GM12878 (cell line): ENCODE measurements around the gene ARFIP1. TPM values are rescaled to one million over a fixed set of nuclear protein-coding genes. Genes with fewer than 3 reads are reported as not detected.

Source experiments
- BHLHE40 ChIP-seq, 2 experiments: fragments of 450-650 bp in 1 of 2; IDR thresholded peaks; 2 replicates each; pipeline ENCODE4 v1.6.1; 2011 to 2017; ENCODE audit warnings: low read depth in 2 of 2, borderline replicate concordance in 1 of 2, improper control_type of control experiment in 1 of 2, low read length in 1 of 2, mild to moderate bottlenecking in 1 of 2
- BRCA1 ChIP-seq: IDR thresholded peaks from 2 replicates; pipeline ENCODE4 v1.6.1; 2011; ENCODE audit warnings: low read depth, low read length, improper control_type of control experiment
- CBFB ChIP-seq: IDR thresholded peaks from 2 replicates; pipeline ENCODE4 v1.6.1; 2016; ENCODE audit warnings: antibody characterized with exemption, low read depth
- CEBPB ChIP-seq, 2 experiments: fragments of 150-350 bp in 1 of 2; IDR thresholded peaks; 2 replicates each; pipeline ENCODE4 v1.6.1; 2012 to 2014; ENCODE audit warnings: low read depth in 2 of 2, low read length in 2 of 2, borderline replicate concordance in 1 of 2, inconsistent platforms in 1 of 2
- CHD4 ChIP-seq: fragments of 200-600 bp; sonication (generic); IDR thresholded peaks from 2 replicates; pipeline ENCODE4 v1.6.1; 2016; ENCODE audit warnings: mild to moderate bottlenecking
- CTCF ChIP-seq, 3 experiments: IDR thresholded peaks in 2 of 3; conservative IDR thresholded peaks in 1 of 3; 2 replicates each; pipeline ENCODE4 v1.5.1; 2011; ENCODE audit warnings: low read depth in 3 of 3, low read length in 3 of 3, mild to moderate bottlenecking in 3 of 3, control low read depth in 2 of 3, moderate library complexity in 2 of 3, inconsistent platforms in 1 of 3, mixed read lengths in 1 of 3; ENCODE audit not compliant: control insufficient read depth in 2 of 3, insufficient read depth in 1 of 3; ENCODE audit errors: extremely low read depth in 1 of 3
- EP300 ChIP-seq, 2 experiments: fragments of 150-350 bp in 1 of 2; IDR thresholded peaks; 2 replicates each; pipeline ENCODE4 v1.6.1; 2011 to 2012; ENCODE audit warnings: low read depth in 2 of 2, low read length in 2 of 2, borderline replicate concordance in 1 of 2, improper control_type of control experiment in 1 of 2, inconsistent platforms in 1 of 2; ENCODE audit not compliant: control insufficient read depth in 1 of 2
- HDAC6 ChIP-seq: fragments of 200-600 bp; sonication (generic); IDR thresholded peaks from one replicate; pipeline ENCODE4 v1.8.0; 2017; ENCODE audit warnings: antibody characterized with exemption; ENCODE audit not compliant: unreplicated experiment
- NFYA ChIP-seq: IDR thresholded peaks from 2 replicates; pipeline ENCODE4 v1.6.1; 2011; ENCODE audit warnings: low read depth, mild to moderate bottlenecking, low read length, improper control_type of control experiment, borderline replicate concordance
- POLR2AphosphoS2 ChIP-seq: IDR thresholded peaks from 2 replicates; pipeline ENCODE4 v1.6.1; 2011; ENCODE audit warnings: low read depth, mild to moderate bottlenecking, low read length, improper control_type of control experiment, moderate library complexity
- POLR2AphosphoS5 ChIP-seq: IDR thresholded peaks from 2 replicates; pipeline ENCODE4 v1.6.1; 2011; ENCODE audit warnings: mild to moderate bottlenecking, low read length, inconsistent platforms
- RAD51 ChIP-seq: fragments of 450-650 bp; IDR thresholded peaks from 2 replicates; pipeline ENCODE4 v1.6.1; 2016; ENCODE audit warnings: moderate library complexity, mild to moderate bottlenecking, inconsistent platforms
- TCF12 ChIP-seq: IDR thresholded peaks from 2 replicates; pipeline ENCODE4 v1.6.1; 2011; ENCODE audit warnings: low read depth, mild to moderate bottlenecking, low read length
- ZBTB40 ChIP-seq: fragments of 450-650 bp; IDR thresholded peaks from 2 replicates; pipeline ENCODE4 v1.6.1; 2016; ENCODE audit warnings: mild to moderate bottlenecking, moderate library complexity, borderline replicate concordance
- ZNF207 ChIP-seq: fragments of 450-650 bp; IDR thresholded peaks from 2 replicates; pipeline ENCODE4 v1.6.1; 2014; ENCODE audit warnings: antibody characterized with exemption, mild to moderate bottlenecking, borderline replicate concordance
- ZNF384 ChIP-seq: IDR thresholded peaks from 2 replicates; pipeline ENCODE4 v1.6.1; 2012; ENCODE audit warnings: low read depth, mild to moderate bottlenecking, low read length, improper control_type of control experiment, borderline replicate concordance
- ZNF622 ChIP-seq: fragments of 450-650 bp; IDR thresholded peaks from 2 replicates; pipeline ENCODE4 v1.6.1; 2017; ENCODE audit warnings: mild to moderate bottlenecking, inconsistent platforms
- polyA plus RNA-seq, 11 experiments: library from polyadenylated mRNA; depleted of rRNA in 4 of 11; unstranded in 6 of 11; stranded (reverse) in 5 of 11; fragments of >200 nt; fragmentation: Nextera tagmentation in 4 of 11; fragmentation: Illumina TruSeq in 1 of 11; extraction: Ambion mirVana in 4 of 11; extraction: Trizol in 1 of 11; gene quantifications; 1 replicate in 1 of 11; 2 replicates in 10 of 11; pipeline versions ENCODE4 v1.2.1 to v1.2.3, GENCODE V29; 2011 to 2016; ENCODE audit warnings: inconsistent platforms in 2 of 11, missing spikeins in 2 of 11, low read depth in 1 of 11
- total RNA-seq, 4 experiments: library from RNA; depleted of rRNA in 3 of 4; stranded (reverse); fragments of >200 nt in 3 of 4; fragmentation: Illumina TruSeq in 1 of 4; extraction: Trizol in 1 of 4; gene quantifications; 2 replicates each; pipeline versions ENCODE4 v1.2.1 to v1.2.3, GENCODE V29; 2013 to 2021
- TF ChIP-seq, protein P1 (sequence below): fragments of 450-650 bp; IDR thresholded peaks from 2 replicates; pipeline ENCODE4 v1.6.1; 2018; ENCODE audit warnings: mild to moderate bottlenecking, low read depth, moderate library complexity; ENCODE audit not compliant: partially characterized antibody
- TF ChIP-seq, protein P2 (sequence below): fragments of 450-650 bp; IDR thresholded peaks from 2 replicates; pipeline ENCODE4 v1.6.1; 2016; ENCODE audit warnings: mild to moderate bottlenecking

ARFIP1 gene
- total and polyA plus RNA-seq, 10 of the 15 experiments (the other 5 are each of a cell fraction or from before 2014, with no cell fraction given) = 9.5 to 21.7 (median 15.4) TPM

DNA sequence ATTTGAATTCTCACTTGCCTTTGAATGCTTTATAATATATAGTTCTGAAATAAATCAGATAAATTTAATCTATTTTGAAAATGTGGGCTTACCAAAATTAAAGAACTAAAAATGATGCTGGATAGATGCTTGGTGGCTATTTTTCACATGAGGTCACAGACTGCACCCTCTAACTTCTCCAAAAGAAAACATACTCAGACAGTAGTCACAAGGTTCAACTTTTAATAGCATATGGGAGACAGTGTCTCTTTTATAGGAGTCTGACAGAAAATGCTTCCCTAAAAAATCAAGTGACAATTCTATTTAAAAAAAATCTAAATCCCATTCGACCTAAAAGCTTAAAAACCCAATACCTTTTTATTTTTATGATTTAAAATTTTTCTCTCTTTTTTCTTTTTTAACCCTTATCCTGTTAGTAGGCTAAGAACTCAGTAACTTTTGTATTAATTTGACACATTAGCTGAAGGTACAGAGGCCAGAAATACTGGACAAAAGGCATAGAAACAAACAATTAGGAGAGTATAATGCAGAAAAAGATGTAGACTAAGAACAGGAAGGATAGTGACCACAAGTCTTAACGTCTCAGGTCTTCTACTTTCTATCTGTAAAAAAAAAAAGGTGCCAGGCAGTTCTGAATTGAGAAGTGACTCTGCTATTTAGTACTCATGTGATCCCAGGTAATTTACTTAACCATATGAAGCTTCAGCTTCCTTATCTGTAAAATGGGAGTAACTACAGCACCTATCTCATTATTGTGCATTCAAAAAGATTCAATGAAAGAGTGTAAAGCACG lies 7.8 kb upstream of the ARFIP1 start (continued):
- TF ChIP-seq, protein P1, sequence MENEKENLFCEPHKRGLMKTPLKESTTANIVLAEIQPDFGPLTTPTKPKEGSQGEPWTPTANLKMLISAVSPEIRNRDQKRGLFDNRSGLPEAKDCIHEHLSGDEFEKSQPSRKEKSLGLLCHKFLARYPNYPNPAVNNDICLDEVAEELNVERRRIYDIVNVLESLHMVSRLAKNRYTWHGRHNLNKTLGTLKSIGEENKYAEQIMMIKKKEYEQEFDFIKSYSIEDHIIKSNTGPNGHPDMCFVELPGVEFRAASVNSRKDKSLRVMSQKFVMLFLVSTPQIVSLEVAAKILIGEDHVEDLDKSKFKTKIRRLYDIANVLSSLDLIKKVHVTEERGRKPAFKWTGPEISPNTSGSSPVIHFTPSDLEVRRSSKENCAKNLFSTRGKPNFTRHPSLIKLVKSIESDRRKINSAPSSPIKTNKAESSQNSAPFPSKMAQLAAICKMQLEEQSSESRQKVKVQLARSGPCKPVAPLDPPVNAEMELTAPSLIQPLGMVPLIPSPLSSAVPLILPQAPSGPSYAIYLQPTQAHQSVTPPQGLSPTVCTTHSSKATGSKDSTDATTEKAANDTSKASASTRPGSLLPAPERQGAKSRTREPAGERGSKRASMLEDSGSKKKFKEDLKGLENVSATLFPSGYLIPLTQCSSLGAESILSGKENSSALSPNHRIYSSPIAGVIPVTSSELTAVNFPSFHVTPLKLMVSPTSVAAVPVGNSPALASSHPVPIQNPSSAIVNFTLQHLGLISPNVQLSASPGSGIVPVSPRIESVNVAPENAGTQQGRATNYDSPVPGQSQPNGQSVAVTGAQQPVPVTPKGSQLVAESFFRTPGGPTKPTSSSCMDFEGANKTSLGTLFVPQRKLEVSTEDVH = no peak
- TF ChIP-seq CHD4 = no peak
- TF ChIP-seq ZBTB40 = no peak
- TF ChIP-seq, protein P2, sequence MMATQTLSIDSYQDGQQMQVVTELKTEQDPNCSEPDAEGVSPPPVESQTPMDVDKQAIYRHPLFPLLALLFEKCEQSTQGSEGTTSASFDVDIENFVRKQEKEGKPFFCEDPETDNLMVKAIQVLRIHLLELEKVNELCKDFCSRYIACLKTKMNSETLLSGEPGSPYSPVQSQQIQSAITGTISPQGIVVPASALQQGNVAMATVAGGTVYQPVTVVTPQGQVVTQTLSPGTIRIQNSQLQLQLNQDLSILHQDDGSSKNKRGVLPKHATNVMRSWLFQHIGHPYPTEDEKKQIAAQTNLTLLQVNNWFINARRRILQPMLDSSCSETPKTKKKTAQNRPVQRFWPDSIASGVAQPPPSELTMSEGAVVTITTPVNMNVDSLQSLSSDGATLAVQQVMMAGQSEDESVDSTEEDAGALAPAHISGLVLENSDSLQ = no peak
- no peak for TF ChIP-seq POLR2AphosphoS2
- TF ChIP-seq CEBPB (IDR thresholded peaks at IDR 0.05; ENCODE audit: borderline replicate concordance in 1 of 2, low read depth in 2 of 2, low read length in 2 of 2) = no peak
- no peak for TF ChIP-seq ZNF207
- no peak for TF ChIP-seq TCF12
- TF ChIP-seq RAD51 = 0 out of 2 replicates have a peak, but pooled peaks have one; percentile 40
- TF ChIP-seq HDAC6 = no peak
- no peak for TF ChIP-seq ZNF622
- TF ChIP-seq CTCF (IDR thresholded peaks at IDR 0.05 in 2 of 3, conservative IDR thresholded peaks at IDR 0.05 in 1 of 3; ENCODE audit: control insufficient read depth in 2 of 3, extremely low read depth in 1 of 3, insufficient read depth in 1 of 3, low read depth in 3 of 3, low read length in 3 of 3) = no peak
- no peak for TF ChIP-seq NFYA
- TF ChIP-seq BRCA1 = no peak
- TF ChIP-seq POLR2AphosphoS5 = no peak
- peak; percentile 84; the same call in 1 of the 2 replicates for TF ChIP-seq ZNF384
- no peak for TF ChIP-seq CBFB
- peak; percentile 21 to 38; a peak in 2 of 4 replicates for TF ChIP-seq BHLHE40 (IDR thresholded peaks at IDR 0.05; ENCODE audit: borderline replicate concordance in 1 of 2, low read depth in 2 of 2, low read length in 1 of 2)
- peak; percentile 22 to 50; a peak in 1 of 4 replicates for TF ChIP-seq EP300 (IDR thresholded peaks at IDR 0.05; ENCODE audit: borderline replicate concordance in 1 of 2, control insufficient read depth in 1 of 2, low read depth in 2 of 2, low read length in 2 of 2)
